GM12878 (cell line): ENCODE results near the gene TBC1D20.
"Not testable (repeated sequence)": the region's sequence is repeated elsewhere in the genome, so short reads cannot be mapped to it uniquely, and the experiment has no call there.

Experiments
- TF ChIP-seq, protein P1 (sequence below): IDR thresholded peaks from 2 replicates; pipeline ENCODE4 v1.6.1; 2012; ENCODE audit warnings: mild to moderate bottlenecking, low read depth, low read length
- TF ChIP-seq, protein P2 (sequence below): fragments of 450-650 bp; IDR thresholded peaks from 2 replicates; pipeline ENCODE4 v1.6.1; 2014; ENCODE audit warnings: mild to moderate bottlenecking

DNA sequence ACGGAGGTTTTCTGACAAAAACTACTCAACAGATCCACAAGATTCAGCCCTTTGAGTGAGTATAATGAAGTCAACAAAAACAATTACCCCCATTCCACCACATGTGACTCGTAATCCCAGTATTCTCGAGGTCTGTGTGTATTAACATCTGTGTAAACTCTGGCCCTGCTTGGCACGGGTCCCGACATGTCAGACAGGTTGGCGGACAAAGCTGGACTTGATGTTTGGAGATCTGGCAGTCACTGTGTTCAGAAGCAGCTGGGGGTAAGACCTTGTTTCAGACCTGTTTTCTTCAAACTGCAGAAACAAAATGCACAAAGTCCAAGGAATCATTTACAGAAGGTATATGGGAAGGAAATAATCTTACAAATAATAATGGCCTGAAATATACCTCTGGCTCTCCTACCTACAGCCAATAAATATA lies 46.0 kb upstream of the TBC1D20 start:
- TF ChIP-seq, protein P1, sequence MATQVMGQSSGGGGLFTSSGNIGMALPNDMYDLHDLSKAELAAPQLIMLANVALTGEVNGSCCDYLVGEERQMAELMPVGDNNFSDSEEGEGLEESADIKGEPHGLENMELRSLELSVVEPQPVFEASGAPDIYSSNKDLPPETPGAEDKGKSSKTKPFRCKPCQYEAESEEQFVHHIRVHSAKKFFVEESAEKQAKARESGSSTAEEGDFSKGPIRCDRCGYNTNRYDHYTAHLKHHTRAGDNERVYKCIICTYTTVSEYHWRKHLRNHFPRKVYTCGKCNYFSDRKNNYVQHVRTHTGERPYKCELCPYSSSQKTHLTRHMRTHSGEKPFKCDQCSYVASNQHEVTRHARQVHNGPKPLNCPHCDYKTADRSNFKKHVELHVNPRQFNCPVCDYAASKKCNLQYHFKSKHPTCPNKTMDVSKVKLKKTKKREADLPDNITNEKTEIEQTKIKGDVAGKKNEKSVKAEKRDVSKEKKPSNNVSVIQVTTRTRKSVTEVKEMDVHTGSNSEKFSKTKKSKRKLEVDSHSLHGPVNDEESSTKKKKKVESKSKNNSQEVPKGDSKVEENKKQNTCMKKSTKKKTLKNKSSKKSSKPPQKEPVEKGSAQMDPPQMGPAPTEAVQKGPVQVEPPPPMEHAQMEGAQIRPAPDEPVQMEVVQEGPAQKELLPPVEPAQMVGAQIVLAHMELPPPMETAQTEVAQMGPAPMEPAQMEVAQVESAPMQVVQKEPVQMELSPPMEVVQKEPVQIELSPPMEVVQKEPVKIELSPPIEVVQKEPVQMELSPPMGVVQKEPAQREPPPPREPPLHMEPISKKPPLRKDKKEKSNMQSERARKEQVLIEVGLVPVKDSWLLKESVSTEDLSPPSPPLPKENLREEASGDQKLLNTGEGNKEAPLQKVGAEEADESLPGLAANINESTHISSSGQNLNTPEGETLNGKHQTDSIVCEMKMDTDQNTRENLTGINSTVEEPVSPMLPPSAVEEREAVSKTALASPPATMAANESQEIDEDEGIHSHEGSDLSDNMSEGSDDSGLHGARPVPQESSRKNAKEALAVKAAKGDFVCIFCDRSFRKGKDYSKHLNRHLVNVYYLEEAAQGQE, result not testable (repeated sequence)
- TF ChIP-seq, protein P2, sequence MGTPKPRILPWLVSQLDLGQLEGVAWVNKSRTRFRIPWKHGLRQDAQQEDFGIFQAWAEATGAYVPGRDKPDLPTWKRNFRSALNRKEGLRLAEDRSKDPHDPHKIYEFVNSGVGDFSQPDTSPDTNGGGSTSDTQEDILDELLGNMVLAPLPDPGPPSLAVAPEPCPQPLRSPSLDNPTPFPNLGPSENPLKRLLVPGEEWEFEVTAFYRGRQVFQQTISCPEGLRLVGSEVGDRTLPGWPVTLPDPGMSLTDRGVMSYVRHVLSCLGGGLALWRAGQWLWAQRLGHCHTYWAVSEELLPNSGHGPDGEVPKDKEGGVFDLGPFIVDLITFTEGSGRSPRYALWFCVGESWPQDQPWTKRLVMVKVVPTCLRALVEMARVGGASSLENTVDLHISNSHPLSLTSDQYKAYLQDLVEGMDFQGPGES, result not testable (repeated sequence)
